ENCODE results near the gene PRPSAP1.
"Not testable (repeated sequence)": the region's sequence is repeated elsewhere in the genome, so short reads cannot be mapped to it uniquely, and the experiment has no call there.

The PRPSAP1 gene

GRCh38 chr17:76365256-76365903 lies 11.7 kb upstream of the PRPSAP1 start:
- peak; percentile 62 for TF ChIP-seq CTCF (IDR thresholded peaks at IDR 0.05; ENCODE audit: low read depth, low read length, missing control alignments)
- Histone ChIP-seq H3K4me3 (ENCODE audit: low read depth, low read length) (no peak overlapping the region), H3K27me3 (replicated peaks) (no peaks in the 10 kb centered on the region), H3K27ac (no peak overlapping the region), H3K36me3 (replicated peaks) (no peaks in the 10 kb centered on the region)
- DNase-seq: no peak
- in situ Hi-C loops (cut with HindIII; ENCODE audit: low pct_ligation_motif_present, low sequenced_read_pairs): no loop called here

- no peak for DNase-seq
- TF ChIP-seq CTCF (IDR thresholded peaks at IDR 0.05; ENCODE audit: low read depth, low read length, missing control alignments): no peak
- Histone ChIP-seq H3K27me3 (replicated peaks) (no peaks in the 10 kb centered on the region), H3K4me3 (ENCODE audit: low read depth, low read length) (no peak overlapping the region), H3K36me3 (replicated peaks) (no peaks in the 10 kb centered on the region), H3K27ac (no peak overlapping the region)
- in situ Hi-C loops (cut with HindIII; ENCODE audit: low pct_ligation_motif_present, low sequenced_read_pairs): no loop called here
These were observed 9.6 kb upstream of the PRPSAP1 start for GRCh38 chr17:76363107-76363842.

GRCh38 chr17:76360461-76360860 lies 6.7 kb upstream of the PRPSAP1 start:
- no peaks in the 10 kb centered on the region for H3K36me3 ChIP-seq (replicated peaks)
- in situ Hi-C loops (cut with HindIII; ENCODE audit: low pct_ligation_motif_present, low sequenced_read_pairs): no loop called here

GRCh38 chr17:76359776-76360175 lies 6.1 kb upstream of the PRPSAP1 start:
- H3K4me3 ChIP-seq (ENCODE audit: low read depth, low read length); DNase-seq; H3K36me3 ChIP-seq (replicated peaks); in situ Hi-C loops (cut with HindIII; ENCODE audit: low pct_ligation_motif_present, low sequenced_read_pairs); H3K27me3 ChIP-seq (replicated peaks); H3K27ac ChIP-seq: not testable (repeated sequence)

More at GRCh38 chr17:76360461-76360860, 6.7 kb upstream of the PRPSAP1 start:
- Histone ChIP-seq H3K4me3 (ENCODE audit: low read depth, low read length) (no peak overlapping the region), H3K27me3 (replicated peaks) (no peaks in the 10 kb centered on the region), H3K27ac (no peak overlapping the region)
- no peak for DNase-seq
- no peak for TF ChIP-seq CTCF (IDR thresholded peaks at IDR 0.05; ENCODE audit: low read depth, low read length, missing control alignments)

GRCh38 chr17:76359375-76359774 lies 5.7 kb upstream of the PRPSAP1 start:
- Histone ChIP-seq H3K4me3 (ENCODE audit: low read depth, low read length) (no peak overlapping the region), H3K36me3 (replicated peaks) (no peaks in the 10 kb centered on the region), H3K27me3 (replicated peaks) (no peaks in the 10 kb centered on the region), H3K27ac (no peak overlapping the region)
- DNase-seq: no peak
- TF ChIP-seq CTCF (IDR thresholded peaks at IDR 0.05; ENCODE audit: low read depth, low read length, missing control alignments): no peak
- in situ Hi-C loops (cut with HindIII; ENCODE audit: low pct_ligation_motif_present, low sequenced_read_pairs): no loop called here

- no peaks in the 10 kb centered on the region for H3K36me3 ChIP-seq (replicated peaks)
- in situ Hi-C loops (cut with HindIII; ENCODE audit: low pct_ligation_motif_present, low sequenced_read_pairs): no loop called here
- no peak overlapping the region for H3K27ac ChIP-seq
- no peaks in the 10 kb centered on the region for H3K27me3 ChIP-seq (replicated peaks)
- H3K4me3 ChIP-seq (ENCODE audit: low read depth, low read length): no peak overlapping the region
- TF ChIP-seq CTCF (IDR thresholded peaks at IDR 0.05; ENCODE audit: low read depth, low read length, missing control alignments): no peak
- no peak for DNase-seq
These were observed 4.0 kb upstream of the PRPSAP1 start for GRCh38 chr17:76357597-76358158.
